ENCODE measurements around the gene NFKBIA.

DNA sequence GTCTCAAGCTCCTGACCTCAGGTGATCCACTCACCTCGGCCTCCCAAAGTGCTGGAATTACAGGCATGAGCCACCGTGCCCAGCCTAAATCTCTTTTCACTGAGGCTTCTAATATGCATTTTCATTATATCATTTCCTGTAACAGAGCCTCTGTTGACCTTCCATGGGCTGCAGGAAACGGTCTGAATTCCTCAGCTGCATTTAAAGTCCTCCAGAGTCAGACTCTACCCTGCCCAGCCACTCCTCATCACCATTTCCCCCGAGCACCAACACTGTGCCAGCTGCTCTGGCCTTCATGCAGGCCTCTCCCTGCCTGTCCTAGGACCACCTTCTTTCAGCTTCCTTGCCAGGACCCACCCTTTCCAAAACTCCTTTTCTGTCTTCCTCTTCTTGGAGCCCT, 9.8 kb upstream of the NFKBIA start:
- no peak for TF ChIP-seq ATF3 (CRISPR knock-in tag; conservative IDR thresholded peaks at IDR 0.05)
- TF ChIP-seq, protein P1, sequence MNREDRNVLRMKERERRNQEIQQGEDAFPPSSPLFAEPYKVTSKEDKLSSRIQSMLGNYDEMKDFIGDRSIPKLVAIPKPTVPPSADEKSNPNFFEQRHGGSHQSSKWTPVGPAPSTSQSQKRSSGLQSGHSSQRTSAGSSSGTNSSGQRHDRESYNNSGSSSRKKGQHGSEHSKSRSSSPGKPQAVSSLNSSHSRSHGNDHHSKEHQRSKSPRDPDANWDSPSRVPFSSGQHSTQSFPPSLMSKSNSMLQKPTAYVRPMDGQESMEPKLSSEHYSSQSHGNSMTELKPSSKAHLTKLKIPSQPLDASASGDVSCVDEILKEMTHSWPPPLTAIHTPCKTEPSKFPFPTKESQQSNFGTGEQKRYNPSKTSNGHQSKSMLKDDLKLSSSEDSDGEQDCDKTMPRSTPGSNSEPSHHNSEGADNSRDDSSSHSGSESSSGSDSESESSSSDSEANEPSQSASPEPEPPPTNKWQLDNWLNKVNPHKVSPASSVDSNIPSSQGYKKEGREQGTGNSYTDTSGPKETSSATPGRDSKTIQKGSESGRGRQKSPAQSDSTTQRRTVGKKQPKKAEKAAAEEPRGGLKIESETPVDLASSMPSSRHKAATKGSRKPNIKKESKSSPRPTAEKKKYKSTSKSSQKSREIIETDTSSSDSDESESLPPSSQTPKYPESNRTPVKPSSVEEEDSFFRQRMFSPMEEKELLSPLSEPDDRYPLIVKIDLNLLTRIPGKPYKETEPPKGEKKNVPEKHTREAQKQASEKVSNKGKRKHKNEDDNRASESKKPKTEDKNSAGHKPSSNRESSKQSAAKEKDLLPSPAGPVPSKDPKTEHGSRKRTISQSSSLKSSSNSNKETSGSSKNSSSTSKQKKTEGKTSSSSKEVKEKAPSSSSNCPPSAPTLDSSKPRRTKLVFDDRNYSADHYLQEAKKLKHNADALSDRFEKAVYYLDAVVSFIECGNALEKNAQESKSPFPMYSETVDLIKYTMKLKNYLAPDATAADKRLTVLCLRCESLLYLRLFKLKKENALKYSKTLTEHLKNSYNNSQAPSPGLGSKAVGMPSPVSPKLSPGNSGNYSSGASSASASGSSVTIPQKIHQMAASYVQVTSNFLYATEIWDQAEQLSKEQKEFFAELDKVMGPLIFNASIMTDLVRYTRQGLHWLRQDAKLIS (CRISPR knock-in tag; IDR thresholded peaks at IDR 0.05; ENCODE audit: borderline replicate concordance): no peak
- TF ChIP-seq E2F4 (CRISPR knock-in tag; IDR thresholded peaks at IDR 0.05; ENCODE audit: borderline replicate concordance, low read depth): no peak
- no peak for TF ChIP-seq CTCF (IDR thresholded peaks at IDR 0.05)
- no peak for TF ChIP-seq FOXP4 (CRISPR knock-in tag; IDR thresholded peaks at IDR 0.05)
